Stimulated activated CD8-positive, alpha-beta memory T cell treated with anti-CD3 and anti-CD28 coated beads, Interleukin-15, amount 100 ng/mL, for 4 hours (primary cell): ENCODE results near the gene TRIM31.

ENCODE experiments used
- DNase-seq, 2 donors: peaks; one replicate each; pipeline ENCODE4 v3.0.0-alpha.2; 2020; ENCODE audit warnings: low read depth in 2 of 2

Gene TRIM31

GRCh38 chr6:30113003-30113759 is at the start of gene TRIM31:
TSS of gene TRIM31 (minus strand) at chr6:30113090. CDS start at chr6:30112805, 285 bp downstream.
- no peak for DNase-seq

GRCh38 chr6:30162265-30163089 is 49.6 kb upstream of the TRIM31 start:
- no peak for DNase-seq

GRCh38 chr6:30160785-30161531 is 48.1 kb upstream of the TRIM31 start, which contains the start of gene TRIM10:
TSS of gene TRIM10 (minus strand) at chr6:30161211. CDS start at chr6:30160858, 353 bp downstream.
- no peak for DNase-seq

- no peak for DNase-seq
Measured at GRCh38 chr6:30160008-30160784, 47.3 kb upstream of the TRIM31 start.

- no peak for DNase-seq
Measured at GRCh38 chr6:30158475-30159040, 45.7 kb upstream of the TRIM31 start.

GRCh38 chr6:30157999-30158398 is 45.1 kb upstream of the TRIM31 start:
- DNase-seq, result no peak

- no peak for DNase-seq
Measured at GRCh38 chr6:30157581-30157980, 44.7 kb upstream of the TRIM31 start.

GRCh38 chr6:30156774-30157173 is 43.9 kb upstream of the TRIM31 start:
- DNase-seq, result no peak

- DNase-seq, result no peak
Measured at GRCh38 chr6:30156262-30156599, 43.3 kb upstream of the TRIM31 start.

- no peak for DNase-seq
Measured at GRCh38 chr6:30155520-30156261, 42.8 kb upstream of the TRIM31 start.

- no peak for DNase-seq
Measured at GRCh38 chr6:30154709-30155519, 42.0 kb upstream of the TRIM31 start.

GRCh38 chr6:30154061-30154460 is 41.2 kb upstream of the TRIM31 start:
- no peak for DNase-seq

GRCh38 chr6:30152910-30153610 is 40.2 kb upstream of the TRIM31 start:
- DNase-seq, result no peak

GRCh38 chr6:30152016-30152673 is 39.3 kb upstream of the TRIM31 start:
- DNase-seq, result no peak

- DNase-seq, result no peak
Measured at GRCh38 chr6:30151580-30151979, 38.7 kb upstream of the TRIM31 start.

GRCh38 chr6:30150671-30151395 is 37.9 kb upstream of the TRIM31 start:
- DNase-seq, result no peak

GRCh38 chr6:30149858-30150550 is 37.1 kb upstream of the TRIM31 start:
- DNase-seq, result no peak
